GM19023 (cell line): ENCODE measurements around the gene SULF2.

Source experiments
- ATAC-seq: cut with Tn5 transposase; IDR thresholded peaks from one replicate; pipeline ENCODE4 v1.9.1; 2021; ENCODE audit warnings: mild to moderate bottlenecking, moderate library complexity; ENCODE audit not compliant: unreplicated experiment

SULF2 gene

GRCh38 chr20:47659904-47660601 lies 125.2 kb downstream of the SULF2 start:
- no peak for ATAC-seq

GRCh38 chr20:47656318-47656717 lies 129.0 kb downstream of the SULF2 start:
- no peak for ATAC-seq

GRCh38 chr20:47655635-47656034 lies 129.6 kb downstream of the SULF2 start:
- ATAC-seq, result no peak

GRCh38 chr20:47654370-47654769 lies 130.9 kb downstream of the SULF2 start:
- no peak for ATAC-seq

DNA sequence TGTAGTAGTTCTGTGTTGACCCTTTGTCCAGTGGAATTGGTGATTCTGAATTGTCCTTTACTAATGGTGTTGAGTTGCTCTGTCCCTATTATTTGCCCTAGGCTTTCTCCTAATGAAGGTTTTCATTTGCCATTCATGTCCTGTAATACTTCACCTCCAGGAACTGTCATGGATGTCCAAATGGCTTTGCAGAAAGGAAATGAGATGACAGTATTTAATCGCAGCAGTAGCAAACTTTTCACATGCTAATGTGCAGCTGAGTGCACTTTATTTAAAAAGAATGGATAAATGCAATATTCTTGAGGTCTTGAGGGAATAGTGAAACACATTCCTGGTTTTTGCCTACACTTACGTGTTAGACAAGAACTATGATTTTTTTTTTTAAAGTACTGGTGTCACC lies 131.4 kb downstream of the SULF2 start:
- ATAC-seq, result no peak

DNA sequence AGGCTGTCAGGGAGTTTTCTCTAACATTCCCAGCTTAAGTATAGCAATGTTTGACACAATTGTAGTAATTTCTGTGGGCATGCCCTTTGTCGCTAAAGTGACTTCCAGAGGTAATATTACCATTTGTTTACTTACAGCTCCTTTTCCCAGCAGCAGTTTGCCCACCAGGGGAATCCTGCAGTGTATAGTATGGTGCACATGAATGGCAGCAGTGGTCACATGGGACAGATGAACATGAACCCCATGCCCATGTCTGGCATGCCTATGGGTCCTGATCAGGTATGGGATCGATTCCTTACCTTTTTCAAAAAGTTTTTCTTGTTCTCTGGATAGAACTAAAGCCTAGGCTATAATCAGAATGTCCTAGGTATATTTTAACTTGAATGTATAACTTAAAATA lies 132.5 kb downstream of the SULF2 start:
- ATAC-seq, result no peak

- ATAC-seq, result no peak
Observed at GRCh38 chr20:47652301-47652700, 133.0 kb downstream of the SULF2 start.

DNA sequence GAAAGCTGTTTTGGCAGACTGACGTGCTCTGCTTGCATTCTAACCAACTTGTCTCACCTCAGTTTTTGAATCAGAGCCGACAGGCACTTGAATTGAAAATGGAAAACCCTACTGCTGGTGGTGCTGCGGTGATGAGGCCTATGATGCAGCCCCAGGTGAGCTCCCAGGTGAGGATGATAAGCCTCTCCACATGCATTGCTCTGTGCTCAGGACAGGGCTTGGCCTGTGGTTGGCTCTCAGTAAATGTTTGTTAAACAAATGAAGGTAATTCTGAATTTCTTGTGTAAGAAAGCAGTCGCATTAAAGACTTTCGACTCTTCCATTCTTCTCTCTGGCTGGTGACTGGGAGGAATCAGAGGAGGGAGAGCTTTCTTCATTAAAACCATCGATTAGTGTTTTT lies 136.3 kb downstream of the SULF2 start:
- ATAC-seq, result no peak

DNA sequence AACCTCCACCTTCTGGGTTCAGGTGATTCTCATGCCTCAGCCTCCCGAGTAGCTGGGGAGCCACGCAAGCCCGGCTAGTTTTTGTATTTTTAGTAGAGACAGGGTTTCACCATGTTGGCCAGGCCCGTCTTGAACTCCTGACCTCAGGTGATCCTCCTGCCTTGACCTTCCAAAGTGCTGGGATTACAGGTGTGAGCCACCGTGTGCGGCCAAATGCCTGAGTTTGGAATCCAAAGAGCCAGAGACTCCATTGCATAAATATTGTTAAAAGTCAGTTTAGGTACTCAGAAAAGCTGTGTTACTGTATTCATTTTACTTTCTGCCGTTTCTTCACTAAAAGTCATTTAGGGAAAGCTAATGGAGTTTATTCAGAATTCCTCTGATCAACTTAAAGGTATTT lies 137.3 kb downstream of the SULF2 start:
- no peak for ATAC-seq

DNA sequence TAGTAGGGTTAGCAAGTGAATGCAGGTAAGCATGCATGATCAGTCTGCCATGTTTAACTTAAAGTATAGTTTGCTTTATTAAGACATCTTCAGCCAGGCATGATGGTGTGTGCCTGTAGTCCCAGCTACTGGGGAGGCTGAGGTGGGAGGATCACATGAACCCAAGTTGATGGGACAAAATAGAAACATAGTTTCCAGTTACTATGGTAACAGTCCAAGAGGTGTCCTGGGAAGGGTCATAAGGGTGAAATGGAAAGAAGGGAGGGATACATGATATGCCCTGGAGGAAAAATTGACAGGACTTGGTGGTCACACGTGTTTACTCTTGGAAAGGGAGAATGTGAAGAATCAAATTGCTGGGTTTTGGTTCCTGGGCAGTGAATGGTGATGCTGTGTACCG lies 139.6 kb downstream of the SULF2 start:
- ATAC-seq, result no peak

GRCh38 chr20:47642624-47643023 lies 142.7 kb downstream of the SULF2 start:
- ATAC-seq, result no peak

DNA sequence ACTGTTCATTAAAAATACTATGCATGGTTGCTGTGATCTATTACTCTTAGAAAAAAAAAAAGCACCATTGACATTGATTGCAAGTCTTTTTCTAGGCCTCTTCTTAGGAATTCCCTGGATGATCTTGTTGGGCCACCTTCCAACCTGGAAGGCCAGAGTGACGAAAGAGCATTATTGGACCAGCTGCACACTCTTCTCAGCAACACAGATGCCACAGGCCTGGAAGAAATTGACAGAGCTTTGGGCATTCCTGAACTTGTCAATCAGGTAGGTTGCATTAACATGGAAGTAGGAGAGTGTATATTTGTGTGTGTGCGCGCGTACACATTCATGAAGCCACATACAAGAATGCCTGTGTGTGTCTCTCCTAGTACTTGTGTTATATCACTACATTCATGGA lies 143.2 kb downstream of the SULF2 start:
- ATAC-seq, result no peak

DNA sequence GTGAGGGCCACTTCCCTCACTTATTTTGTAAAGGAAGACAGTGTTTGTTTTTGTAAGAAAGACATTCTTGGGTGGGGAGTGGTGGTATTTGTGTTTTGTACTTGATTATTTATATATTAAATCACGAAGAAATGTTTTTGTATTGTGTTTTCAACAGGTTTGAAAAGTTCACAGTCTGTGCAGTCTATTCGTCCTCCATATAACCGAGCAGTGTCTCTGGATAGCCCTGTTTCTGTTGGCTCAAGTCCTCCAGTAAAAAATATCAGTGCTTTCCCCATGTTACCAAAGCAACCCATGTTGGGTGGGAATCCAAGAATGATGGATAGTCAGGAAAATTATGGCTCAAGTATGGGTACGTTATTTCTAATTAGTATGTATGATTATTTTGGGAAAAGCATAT lies 146.4 kb downstream of the SULF2 start:
- no peak for ATAC-seq

DNA sequence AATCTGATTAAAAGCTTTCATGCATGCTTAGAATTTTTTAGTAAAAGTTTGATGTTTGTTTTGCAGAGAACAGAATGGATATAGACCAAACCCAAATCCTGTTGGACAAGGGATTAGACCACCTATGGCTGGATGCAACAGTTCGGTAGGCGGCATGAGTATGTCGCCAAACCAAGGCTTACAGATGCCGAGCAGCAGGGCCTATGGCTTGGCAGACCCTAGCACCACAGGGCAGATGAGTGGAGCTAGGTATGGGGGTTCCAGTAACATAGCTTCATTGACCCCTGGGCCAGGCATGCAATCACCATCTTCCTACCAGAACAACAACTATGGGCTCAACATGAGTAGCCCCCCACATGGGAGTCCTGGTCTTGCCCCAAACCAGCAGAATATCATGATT lies 150.0 kb downstream of the SULF2 start:
- ATAC-seq, result no peak

DNA sequence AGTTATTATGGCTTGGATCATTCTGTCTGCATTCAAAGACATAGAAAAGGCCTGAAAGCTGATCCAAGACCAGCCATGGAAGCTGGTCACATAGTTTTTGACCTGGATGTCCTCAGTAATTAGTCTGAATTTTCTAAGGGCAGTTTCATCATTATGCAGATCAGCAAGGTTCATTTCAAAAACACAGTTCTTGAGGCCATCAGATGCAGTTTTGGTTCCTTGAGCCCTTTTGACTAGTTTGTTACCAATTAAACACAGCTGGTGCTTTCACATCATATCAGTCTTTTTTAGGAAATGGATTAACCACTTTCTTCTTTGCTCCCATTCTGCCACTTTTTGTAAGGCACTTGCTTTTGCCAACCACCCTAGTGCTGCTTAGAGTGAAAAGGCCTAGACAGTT lies 154.2 kb downstream of the SULF2 start:
- ATAC-seq, result no peak

DNA sequence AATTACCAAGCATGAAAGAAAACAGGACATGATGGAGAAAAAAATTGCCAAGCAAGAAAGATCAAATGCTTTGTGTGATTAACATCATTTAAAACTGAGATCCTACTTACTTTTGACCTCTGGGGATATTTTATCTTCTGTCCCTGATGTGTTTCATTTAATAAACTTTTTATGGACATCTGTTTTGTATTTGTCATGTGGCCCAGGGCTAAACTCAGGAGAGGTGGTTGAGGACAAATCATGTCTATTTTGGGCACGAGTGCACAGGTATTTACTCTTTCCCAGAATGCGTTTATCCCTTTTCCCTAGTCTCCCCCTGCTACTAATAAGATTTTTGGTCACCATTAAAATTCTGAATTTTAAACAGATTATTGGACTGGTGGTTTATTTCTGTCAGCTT lies 155.4 kb downstream of the SULF2 start:
- no peak for ATAC-seq

DNA sequence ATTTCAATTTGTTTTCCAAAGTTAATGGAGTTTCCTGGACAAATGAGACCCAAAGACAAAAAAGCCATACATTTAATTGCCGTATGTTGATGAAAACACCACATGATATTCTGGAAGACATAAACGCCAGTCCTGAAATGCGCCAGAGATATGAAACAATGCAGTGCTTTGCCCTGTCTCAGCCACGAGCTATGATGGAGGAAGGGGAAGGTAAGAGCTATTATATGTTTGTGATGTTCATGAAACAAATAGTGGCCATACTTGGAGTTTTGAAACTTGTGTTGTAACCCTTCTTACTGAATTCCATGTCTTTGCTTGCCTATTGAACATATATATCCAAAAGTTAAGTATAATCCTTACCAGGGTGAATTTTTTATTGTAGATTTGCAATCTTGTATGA lies 157.7 kb downstream of the SULF2 start:
- no peak for ATAC-seq

DNA sequence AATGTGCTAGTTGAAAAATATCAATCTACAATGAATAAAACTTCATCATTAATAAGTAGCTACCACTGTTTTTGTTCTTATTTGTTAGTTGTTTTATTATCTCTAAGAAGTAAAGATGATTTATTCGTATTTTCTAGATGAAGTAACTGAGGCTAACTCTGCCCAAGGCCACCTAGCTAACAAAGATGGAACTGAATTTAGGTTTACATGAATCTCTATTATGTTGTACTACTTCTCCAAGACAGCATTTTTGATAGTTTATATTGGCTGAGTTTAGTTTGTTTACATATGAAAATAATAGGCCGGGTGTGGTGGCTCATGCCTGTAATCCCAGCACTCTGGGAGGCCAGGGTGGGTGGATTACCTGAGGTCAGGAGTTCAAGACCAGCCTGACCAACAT lies 162.1 kb downstream of the SULF2 start:
- no peak for ATAC-seq

DNA sequence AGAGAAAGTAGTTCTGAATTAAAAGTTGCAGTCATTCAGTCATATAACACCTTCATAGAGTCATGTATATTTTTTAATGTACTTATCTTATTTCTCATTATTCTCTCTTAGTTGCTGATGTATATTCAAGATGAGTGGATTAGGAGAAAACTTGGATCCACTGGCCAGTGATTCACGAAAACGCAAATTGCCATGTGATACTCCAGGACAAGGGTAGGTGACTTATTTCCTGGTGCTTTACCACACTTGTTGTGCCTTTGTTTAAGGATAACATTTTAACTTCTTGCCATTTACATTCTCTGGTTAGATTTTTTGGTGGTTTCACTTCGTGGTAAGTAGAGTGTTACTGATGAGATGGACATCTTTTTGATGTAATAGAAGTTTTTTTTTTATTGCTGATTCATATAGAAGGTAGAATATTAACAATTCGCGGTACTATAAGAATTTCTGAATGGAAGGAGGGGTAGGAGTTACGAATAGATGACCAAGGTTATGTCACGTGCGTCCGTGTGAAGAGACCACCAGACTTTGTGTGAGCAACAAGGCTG lies 163.1 kb downstream of the SULF2 start:
- no peak for ATAC-seq

- no peak for ATAC-seq
Observed at GRCh38 chr20:47620808-47621805, 164.2 kb downstream of the SULF2 start.

- ATAC-seq, result no peak
Observed at GRCh38 chr20:47618479-47618878, 166.8 kb downstream of the SULF2 start.
